Suppressor macrophage (primary cell): ENCODE measurements around the gene CGREF1.

ENCODE experiments used
- DNase-seq, 4 experiments: peaks; one replicate each; pipeline ENCODE4 v3.0.0-alpha.2; 2020 to 2022

Gene CGREF1

DNA sequence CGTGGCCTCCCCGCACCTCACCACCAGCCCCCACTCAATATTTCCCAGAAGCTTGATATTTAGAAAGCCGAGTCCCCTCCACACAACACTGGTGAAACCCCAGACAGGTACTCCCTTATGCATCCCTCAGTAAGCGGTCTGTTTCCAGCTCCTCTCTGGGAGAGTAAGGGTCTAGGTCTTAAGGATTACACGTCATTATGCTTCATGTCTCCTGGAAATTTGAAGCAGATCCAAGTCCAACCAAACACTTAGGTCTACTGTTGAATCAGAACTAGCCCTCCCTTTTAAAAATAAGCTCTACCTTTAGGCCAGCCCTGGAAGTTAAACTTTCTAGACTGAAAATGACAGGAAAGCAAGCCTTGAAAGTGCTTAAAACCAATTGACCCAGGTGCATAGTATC, 46.0 kb downstream of the CGREF1 start:
- no peak for DNase-seq

DNA sequence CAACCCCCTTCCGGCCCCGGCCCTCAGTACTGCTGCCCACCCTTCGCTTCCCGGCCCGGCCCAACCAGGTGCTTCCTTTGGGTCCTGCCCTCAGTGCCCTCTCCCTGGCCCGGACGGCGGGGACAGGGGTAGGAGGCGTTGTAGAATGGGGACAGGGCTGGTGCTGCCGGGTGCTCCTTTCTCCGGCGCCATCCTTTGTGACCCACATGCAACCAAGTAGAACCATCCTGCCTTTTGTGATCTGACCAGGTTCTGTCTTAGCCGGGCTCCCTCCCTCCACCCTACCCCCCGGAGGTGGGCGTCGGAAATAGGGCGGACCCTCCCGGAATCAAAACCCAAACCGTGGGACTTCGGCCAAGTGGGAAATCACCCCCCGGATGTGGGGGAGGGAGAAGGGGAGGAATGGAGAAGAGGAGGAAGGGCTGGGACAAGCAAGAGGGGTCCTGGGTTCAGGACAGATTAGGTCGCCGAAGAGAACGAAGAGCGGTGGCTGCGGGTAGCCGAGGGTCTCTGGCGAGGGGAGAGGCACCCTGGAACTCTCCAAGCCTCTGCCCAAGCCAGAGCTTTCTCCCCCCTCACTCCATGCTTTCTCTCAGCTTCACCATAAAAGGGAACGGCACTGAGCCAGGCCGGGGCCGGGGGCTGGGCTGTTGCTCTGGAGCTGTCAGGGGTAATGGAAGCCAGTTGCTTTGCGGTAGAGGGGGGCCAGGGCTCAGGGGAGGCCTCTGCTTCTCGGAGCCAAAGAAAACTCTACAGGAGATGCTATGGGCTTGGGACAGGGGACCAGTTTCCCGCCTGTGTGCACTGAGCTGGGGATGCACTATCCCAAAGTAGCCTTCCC, 46.7 kb downstream of the CGREF1 start:
- peak in 2 of 4 experiments; percentile 24 to 32 for DNase-seq

DNA sequence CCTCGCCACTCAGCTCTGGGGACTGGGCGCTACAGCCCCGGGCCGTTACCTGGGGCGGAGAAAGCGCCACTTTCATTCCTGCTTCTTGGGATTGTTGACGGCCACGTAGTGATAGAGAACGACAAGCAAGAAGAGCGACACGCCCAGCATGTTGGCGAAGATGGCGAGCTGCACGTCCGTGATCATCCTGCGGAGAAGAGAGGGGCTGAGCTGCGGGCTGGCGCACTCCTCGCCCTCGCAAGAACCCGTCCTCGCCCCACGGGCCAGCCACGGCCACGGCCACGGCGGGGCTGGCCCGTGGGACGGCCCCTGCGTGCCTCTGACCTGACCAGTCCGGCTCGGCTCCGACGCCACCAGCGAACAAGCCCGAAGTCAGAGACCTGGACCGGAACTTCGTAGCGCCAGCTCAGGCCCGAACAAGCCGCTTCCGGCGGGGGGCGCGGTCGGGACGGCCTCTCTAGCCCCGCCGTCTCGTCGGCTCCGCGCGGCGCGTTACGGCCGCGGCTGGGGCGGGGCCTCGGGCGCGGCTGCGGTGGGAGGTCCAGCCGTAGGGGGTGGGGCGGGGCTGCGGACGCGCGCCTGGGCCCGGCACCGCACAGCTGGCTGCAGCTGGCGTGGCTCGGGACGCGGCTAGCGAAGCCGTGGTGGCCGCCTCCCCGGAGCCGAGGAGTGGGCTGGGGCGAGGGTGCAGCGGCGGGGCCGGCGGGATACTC, 47.5 kb downstream of the CGREF1 start, which contains the start of gene OST4:
OST4 (minus strand) TSS at position 378 of the 713 bp plus-strand sequence.
- DNase-seq: peak; percentile 96 to 99 (median 98)

DNA sequence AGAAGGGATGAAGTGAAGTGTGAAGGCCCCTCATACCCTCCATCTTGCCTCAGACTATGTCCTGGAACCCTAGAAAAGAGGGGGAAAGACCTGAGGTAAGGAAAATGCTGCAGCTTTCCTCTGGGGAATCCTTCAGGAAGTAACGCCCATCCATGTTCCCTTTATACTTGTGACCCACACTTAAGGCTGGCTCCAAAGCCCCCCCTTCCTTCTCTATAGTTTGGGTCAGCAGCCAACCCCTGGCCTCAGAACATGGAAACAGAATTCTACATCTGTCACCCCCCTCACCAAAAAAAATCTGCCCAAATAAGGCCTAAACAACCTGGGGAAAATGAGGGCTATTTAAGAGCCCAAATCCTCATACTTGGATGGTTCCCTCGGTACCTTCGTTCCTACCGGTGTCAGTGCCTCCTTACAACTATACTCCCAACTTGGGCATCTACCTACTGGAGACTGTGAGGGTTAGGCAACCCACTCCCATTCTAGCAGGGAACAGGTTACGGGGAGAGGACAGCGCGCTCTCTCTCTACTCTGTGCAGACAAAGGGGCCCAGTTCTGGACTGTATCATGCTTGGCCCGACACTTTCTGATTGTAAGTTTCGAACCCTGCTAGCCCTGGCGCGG, 48.2 kb downstream of the CGREF1 start:
- no peak for DNase-seq

DNA sequence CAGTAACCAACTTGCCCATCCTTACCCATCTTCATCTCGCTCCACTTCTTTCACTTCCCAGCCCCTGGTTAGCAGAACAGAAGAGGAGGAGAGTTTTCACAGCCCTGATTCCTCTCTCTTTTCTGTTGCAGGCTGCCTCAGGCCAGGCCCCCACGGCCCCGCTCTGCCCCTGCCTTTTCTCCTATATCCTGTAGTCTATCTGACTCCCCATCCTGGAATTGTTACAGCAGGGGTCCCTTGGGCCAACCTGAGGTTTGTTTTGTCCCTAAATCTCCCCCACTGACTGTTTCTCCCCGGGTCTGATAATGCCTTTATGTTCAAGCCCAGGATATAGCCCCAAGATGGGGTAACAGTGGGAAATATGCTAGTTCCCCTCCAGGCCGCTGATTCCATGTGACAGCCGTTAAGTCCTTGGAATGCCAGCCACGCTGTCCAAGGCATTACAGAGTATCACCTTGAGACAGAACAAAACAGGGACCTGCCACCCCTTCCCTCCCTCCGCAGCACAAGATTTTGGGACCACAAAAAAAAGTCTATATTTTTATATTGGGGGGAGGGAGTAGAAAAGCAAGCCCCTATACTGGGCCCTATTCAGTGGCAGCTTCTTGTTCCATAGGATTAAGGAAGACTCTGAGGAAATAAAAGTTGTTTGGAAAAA, 48.8 kb downstream of the CGREF1 start:
- DNase-seq: no peak

DNA sequence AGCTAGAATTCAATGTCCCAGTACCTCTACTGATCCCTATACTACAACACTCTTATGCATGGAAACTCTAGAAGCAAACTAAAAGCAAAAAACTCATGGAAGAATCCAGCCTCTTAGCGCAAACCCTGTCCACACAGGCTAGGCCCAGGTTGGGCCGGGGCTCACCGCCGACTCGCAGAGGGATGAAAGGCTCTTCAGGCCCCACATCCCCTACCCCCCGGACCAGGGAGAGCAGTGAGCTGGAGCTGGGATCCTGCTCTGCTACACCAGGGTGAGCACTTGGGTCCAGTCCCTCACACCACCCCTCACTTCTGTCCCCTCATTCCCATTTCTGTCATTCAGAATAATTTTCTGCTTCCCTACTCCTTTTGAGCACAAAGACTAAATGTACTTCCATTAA, 49.5 kb downstream of the CGREF1 start:
- no peak for DNase-seq

DNA sequence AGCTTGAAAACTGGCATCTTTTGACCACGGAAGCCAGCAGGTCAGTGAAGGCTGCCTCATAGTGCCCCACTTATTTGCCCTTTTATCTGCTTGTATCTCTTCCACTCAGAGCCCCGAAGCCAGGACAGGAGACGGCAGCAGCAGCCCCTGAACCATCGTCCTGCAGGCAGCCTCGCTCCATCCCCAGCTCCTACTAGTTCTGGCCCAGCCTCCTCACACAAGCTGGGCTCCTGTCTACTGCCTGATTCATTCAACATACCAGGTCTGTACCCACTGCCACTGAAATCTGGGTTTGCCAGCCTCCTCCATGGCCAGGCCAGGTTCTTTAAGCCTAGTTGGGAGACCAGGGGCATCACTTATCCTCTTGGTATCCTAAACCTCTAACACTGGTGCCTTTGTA, 51.5 kb downstream of the CGREF1 start:
- no peak for DNase-seq

DNA sequence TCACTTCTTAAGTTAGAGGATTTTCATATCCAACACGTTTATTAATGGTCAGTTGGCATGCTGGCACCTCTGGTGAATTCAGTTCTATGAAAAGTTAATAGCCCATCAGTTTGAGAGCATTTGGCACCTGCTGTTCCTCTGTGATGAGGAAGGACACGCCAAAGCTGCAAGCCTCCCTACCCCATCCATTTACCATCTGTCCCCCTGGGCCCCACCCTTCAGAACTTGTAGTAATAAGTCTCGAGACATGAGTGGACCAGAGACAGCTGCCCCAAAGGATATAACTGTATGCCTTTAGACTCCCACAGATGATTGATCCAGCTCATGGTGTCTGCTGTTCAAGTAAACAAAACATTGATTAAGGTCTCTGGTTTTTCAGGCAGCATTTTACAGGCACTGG, 53.8 kb downstream of the CGREF1 start:
- DNase-seq: no peak

DNA sequence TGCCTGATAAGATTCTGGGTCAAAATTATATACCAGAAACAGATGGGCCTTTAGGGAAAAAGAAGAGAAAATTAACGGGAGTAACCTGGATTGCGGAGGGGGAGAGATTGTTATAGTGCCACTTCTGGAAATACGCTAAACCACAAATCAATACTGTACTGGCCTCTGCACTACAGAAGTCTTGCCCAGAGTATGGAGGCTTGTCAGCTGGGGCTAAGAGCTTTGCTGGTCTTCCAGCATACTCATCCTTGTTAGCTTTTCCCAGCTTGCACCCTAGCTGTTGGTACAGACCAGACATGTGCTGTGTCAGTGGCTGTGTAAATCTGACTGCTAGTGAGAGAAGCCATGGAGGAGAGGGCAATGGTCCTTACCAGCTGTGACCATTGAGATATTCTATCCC, 58.6 kb downstream of the CGREF1 start:
- no peak for DNase-seq

DNA sequence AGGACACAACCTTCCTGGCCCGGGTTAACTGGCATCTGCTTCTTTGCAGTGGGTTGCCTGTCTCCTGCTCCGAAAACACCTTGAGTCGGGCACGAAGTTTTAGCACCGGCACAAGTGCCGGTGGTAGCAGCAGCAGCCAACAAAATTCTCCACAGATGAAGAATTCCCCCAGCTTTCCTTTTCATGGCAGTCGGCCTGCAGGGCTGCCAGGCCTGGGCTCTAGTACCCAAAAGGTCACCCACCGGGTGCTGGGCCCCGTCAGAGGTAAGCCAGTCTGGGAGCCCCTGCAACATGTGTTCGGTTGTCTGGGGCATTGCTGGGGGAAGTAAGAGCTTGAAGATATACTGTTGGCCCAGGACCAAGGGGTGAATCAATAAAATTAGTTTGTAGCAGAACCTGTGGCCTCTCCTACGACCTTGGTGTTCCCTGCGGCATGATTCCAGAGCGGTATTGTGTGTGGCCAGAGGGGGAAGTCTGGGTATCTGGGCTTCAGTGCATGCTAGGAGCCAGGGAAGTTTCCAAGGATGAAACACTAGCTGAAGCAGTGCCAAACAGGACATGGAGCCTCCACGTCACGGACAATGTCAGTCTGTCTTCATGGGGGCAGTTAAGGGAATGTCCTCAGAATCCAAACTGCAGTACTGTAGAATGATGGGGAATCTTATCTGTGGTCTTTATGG, 59.6 kb downstream of the CGREF1 start:
- no peak for DNase-seq

DNA sequence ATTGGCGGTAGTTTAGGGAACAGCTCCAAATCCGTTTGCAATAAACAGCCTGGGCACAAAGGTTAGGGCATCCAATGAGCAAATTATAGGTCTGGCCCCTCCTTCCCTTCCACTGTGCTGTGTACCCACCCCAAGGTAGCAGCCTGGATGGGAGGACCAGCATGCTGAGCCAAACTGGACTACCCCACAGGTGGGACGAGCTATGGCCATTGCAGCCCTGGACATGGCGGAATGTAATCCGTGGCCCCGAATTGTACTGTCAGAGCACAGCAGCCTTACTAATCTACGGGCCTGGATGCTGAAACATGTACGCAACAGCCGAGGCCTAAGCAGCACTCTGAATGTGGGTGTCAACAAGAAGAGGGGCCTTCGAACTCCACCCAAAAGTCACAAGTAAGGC, 60.7 kb downstream of the CGREF1 start:
- no peak for DNase-seq

DNA sequence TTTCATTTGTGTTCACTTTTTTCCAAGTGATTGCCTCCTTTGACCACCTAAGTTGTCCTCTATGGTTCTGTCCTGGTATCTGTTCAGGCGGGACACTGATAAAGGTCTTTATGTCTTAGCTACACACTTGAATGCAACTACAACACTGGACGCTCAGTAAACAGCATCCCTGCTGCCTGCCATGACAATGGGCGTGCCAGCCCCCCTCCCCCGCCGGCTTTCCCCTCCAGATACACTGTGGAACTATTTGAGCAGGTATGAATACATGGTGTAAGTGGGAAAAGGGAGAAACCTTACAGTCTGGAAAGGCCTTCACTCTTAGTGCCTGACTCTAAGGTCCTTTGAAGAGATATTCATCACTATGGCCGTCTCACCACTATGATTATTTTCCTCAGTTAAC, 61.7 kb downstream of the CGREF1 start:
- no peak for DNase-seq

DNA sequence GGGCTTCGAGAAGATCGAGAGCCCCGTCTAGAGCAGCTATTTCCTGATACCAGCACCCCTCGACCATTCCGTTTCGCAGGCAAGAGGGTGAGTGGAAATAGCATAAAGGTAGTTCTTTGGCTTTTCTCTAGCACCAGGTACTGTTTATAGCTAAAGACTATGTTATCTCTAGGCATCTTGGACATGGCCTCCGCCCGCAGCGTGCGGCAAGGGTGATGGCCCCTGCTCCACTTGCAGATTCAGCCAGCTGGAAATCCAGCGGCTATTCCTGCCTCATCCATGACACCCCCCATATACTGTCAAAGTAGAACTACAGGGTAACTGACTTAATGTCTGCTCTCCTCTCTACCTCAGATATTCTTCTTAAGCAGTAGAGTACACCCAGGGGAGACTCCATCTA, 64.2 kb downstream of the CGREF1 start:
- no peak for DNase-seq

DNA sequence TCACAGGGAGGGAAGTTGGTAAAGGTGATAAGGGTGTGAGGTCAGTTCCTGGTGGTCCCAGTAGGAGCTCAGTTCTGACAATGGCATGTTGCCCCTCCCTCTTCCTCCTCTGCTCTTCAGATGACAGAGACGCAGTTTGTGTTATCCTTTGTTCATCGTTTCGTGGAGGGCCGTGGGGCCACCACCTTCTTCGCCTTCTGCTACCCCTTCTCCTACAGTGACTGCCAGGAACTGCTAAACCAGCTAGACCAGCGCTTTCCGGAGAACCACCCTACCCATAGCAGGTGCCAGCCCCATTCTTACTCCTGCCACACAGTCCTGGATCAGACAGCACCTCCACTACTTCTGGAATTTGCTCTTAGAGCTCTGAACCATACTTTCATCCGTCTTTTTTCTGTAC, 65.2 kb downstream of the CGREF1 start:
- DNase-seq: no peak

DNA sequence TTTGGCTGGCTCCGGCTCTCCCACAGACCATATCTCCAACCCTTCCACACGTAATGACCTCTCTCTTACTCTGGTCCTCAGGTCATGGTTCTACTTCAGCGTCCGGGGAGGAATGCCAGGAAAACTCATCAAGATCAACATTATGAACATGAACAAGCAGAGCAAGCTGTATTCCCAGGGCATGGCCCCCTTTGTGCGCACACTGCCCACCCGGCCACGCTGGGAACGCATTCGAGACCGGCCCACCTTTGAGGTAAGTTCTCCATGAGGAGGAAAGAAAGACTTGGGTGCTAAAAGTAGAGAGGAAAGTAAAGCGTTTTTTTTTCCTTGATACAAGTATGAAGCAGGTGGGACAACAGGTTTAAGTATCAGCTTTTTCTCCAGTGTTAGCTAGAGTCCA, 65.6 kb downstream of the CGREF1 start:
- DNase-seq: no peak

DNA sequence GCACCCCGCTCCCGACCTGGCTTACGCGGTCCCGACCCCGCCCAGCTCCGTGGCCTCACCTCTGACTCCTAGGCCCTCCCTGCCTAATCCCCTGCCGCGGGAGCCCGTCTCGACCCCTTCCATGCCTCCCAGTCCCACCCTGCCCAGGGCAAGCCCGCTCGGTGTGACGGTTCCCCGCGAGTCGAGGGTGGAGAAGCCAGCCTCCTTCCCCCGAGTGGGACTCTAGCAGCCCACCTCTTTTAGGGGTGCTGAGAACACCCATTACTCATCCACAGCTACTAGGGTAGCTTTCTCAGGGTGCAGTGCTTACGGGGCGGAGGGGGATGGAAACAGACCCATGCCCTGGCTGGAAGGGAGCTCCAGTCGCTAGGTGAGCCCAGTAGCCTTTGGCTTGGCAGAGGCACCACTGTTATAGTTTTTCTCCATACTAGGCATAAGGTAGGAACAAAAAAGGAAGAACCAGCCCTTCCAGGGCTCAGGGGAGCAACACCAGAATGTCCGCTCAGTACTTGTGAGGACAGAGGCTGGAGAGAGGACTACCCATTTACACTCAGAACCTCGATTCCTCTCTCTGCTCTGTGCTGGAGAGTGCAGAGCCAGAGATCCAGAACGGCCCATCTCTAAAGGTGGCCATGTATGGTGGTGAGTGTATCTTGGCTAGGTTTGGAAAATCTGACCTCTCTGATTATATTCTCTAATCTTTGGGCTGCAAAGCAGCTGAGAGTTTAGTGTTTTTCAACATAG, 66.9 kb downstream of the CGREF1 start:
- DNase-seq: no peak

DNA sequence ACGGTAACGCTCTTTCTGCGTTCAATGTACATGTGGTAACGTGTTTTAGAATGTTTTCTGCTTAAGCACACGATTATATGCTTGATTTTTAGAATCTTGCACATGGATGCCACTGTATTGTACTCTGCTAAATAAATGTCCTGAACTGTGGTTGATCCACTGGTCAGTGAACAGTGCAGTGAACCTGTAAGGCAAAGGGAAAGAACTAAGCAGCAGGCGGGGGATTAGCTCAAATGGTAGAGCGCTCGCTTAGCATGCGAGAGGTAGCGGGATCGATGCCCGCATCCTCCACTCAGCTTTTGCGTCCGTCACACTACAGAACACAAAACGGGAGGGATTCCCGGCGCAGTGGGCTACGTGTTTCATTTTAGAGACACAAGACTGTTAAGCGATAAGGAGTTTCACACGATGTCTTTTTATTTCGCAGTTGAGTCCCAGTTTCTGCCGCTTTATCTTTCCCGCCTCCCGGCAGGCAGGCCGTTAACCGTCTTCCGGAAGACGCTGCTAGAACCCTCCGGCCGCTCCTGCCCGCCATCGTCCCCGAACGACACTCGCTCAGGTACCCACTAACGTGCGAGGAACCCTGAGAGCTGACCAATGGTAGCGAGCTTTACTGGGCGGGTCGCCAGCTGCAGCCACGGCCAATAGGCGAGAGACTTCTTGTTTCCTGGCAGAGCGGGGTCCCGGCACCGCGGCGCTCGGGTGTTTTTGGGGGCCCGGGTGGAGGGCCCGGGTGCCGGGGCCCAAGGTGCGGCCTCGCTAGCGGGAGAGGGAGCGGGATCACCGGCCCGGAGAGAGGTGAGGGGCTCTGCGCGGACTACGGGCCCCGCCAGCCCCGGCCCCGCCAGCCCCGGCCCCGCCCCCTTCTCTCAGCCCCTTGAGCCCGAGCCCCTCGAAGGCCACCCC, 67.7 kb downstream of the CGREF1 start, which contains the start of gene AGBL5:
AGBL5 (plus strand) TSS at position 673 of the 906 bp plus-strand sequence. CDS start 1,291 bp downstream, outside the sequence.
- peak; percentile 94 to 95 (median 95) for DNase-seq
